Astrocyte of the cerebellum (primary cell): ENCODE data around the gene GRAMD1B.

Source experiments
- DNase-seq: peaks from one replicate; pipeline ENCODE4 v3.0.0-alpha.2; 2011; ENCODE audit warnings: low read depth
- H3K4me3 ChIP-seq: 2 replicates; pipeline ENCODE4 v1.5.1; 2011; ENCODE audit warnings: mild to moderate bottlenecking, low read depth, low read length, moderate library complexity
- CTCF ChIP-seq: IDR thresholded peaks from 2 replicates; pipeline ENCODE4 v1.5.1; 2012; ENCODE audit warnings: low read length, low read depth, moderate library complexity, mild to moderate bottlenecking; ENCODE audit errors: missing control alignments
- in situ Hi-C: cut with HindIII; loops from 2 replicates; pipeline ENCODE4 v1.10.0; 2017; ENCODE audit warnings: low sequenced_read_pairs

The GRAMD1B gene

GRCh38 chr11:123560006-123560405 lies 129.9 kb downstream of the GRAMD1B start:
- no peak for TF ChIP-seq CTCF
- peak overlapping the region; percentile 33 for H3K4me3 ChIP-seq
- in situ Hi-C loops: no loop called here
- no peak for DNase-seq

- no peak for TF ChIP-seq CTCF
- no peak for DNase-seq
- in situ Hi-C loops: no loop called here
- no peak overlapping the region for H3K4me3 ChIP-seq
Measured at GRCh38 chr11:123561431-123561800, 131.3 kb downstream of the GRAMD1B start.

GRCh38 chr11:123562158-123562557 lies 132.1 kb downstream of the GRAMD1B start:
- H3K4me3 ChIP-seq: no peak overlapping the region
- DNase-seq: no peak
- in situ Hi-C loops: no loop called here
- TF ChIP-seq CTCF: no peak

GRCh38 chr11:123562829-123563228 lies 132.8 kb downstream of the GRAMD1B start:
- no peak for TF ChIP-seq CTCF
- no peak overlapping the region for H3K4me3 ChIP-seq
- in situ Hi-C loops: no loop called here
- DNase-seq: no peak

- no peak overlapping the region for H3K4me3 ChIP-seq
- DNase-seq: no peak
- in situ Hi-C loops: no loop called here
- no peak for TF ChIP-seq CTCF
Measured at GRCh38 chr11:123564221-123564620, 134.2 kb downstream of the GRAMD1B start.

- no peak for DNase-seq
- TF ChIP-seq CTCF: no peak
- in situ Hi-C loops: no loop called here
- H3K4me3 ChIP-seq: no peak overlapping the region
Measured at GRCh38 chr11:123566852-123567251, 136.8 kb downstream of the GRAMD1B start.

GRCh38 chr11:123567466-123567865 lies 137.4 kb downstream of the GRAMD1B start:
- in situ Hi-C loops: no loop called here

More at GRCh38 chr11:123567466-123567865, 137.4 kb downstream of the GRAMD1B start:
- no peak overlapping the region for H3K4me3 ChIP-seq
- no peak for TF ChIP-seq CTCF
- no peak for DNase-seq
